Activated CD8-positive, alpha-beta memory T cell treated with anti-CD3 and anti-CD28 coated beads, Interleukin-2, amount 50 U/mL, for 48 hours (primary cell): ENCODE data around the gene MCCD1.
"Not testable (repeated sequence)": the region's sequence is repeated elsewhere in the genome, so short reads cannot be mapped to it uniquely, and the experiment has no call there.

Experiments
- DNase-seq: peaks from one replicate; pipeline ENCODE4 v3.0.0-alpha.2; 2020

Gene MCCD1

DNA sequence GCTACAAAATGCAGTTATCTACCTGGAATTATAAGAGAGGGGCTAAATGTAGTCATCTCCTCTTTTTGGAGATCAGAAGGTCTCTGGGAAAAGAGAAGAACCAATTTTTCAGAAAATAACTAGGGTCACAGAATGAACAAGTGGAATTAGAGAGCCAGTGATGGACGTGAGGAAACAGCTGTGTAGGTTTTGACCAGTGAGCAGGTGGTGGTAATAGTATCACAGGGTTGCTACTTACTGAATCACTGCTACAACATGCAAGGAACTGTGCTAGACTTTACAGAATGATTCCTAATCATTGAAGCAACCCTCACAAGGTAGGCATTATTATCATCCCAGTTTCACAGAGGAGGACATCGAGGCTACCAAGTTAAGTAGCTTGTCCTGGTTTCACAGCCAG lies 15.9 kb downstream of the MCCD1 start:
- DNase-seq = no peak

DNA sequence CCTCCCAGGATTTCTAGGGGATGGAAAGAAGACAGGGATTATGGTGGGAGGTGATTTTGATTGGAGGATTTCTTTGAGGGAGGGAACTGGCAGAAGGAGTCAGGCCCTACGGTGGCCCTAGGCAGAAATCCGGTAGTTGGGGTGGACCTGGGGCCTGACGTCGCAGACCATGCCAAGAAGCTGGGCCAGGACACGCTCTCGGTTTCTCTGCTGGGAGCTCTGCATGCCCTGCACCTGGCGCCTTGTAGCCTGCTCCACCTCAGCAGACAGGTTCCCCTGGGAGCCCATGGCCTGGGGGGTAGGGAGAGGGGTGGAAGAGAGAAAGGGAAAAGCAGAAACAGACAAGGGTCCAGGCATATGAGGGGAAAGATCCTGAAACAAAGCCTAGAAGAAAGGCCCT lies 16.5 kb downstream of the MCCD1 start:
- no peak for DNase-seq

DNA sequence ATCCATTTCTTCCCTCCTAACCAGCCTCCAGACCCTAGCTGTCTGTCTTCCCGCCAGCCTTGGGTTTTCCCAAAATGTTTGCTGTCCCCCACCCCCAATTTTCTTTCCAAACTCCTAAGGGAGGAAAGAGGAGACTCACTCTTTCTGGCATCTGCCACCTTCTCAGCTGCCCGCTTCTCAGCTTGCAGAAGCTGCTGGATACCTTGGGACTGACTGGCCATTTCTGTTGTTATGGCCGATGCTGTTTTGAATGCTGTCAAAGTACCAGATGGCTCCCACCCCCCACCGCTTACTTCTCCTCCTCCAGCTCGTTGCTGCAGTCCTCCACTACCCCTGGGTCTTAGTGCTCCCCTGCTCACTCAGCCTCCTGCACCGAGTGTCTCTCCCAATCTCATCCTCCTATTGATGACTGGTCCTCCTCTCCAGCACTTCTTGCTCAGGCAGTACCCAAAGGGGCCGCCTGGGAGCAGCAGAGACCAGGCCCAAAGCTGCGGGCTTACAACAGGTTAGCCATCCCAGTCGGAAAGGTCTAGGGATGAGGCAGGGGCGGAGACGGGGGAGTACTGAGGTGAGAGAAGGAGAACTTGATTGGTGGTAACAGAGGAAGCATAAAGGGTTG lies 17.7 kb downstream of the MCCD1 start, which contains the start of gene ATP6V1G2:
ATP6V1G2 (minus strand) TSS at position 270 of the 619 bp plus-strand sequence; CDS start at position 221, 49 bp downstream.
- DNase-seq = peak; percentile 92

DNA sequence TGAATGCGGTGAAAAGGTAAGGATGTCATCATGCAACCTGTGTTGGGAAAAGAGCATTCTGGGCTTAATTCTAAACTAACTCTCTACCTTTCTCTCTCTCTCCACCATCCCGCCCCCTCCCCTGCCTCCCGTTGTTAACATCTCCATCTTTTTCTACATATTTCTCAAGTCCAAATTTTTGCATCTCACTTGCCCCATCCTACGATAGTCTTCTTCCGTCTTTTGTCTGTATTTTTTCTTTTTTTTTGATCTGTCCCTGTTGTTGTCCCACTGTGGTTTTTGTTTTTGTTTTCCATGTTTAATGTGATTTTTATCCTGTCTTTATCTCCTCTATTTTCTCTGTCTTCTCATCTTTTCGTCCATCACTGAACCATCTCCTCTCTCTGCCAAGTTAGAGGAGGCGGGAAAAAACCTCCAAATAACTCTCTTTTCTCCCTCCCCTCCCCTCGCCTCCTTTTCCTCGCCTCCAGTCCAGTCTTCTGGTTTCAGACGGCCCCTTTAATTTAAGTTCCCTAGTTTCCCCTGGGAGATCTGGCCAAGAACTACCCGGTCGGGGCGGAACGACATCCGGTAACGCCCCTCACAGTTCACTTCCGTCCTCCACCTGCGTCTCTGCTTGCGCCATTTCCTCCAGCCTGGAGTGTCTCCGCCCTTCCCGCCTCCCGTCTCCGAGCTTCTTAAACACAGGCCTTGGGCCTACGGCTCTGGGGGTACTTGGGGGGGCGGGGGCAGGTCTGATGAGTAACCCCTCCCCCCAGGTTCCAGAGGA lies 18.4 kb downstream of the MCCD1 start, which contains the start of gene NFKBIL1:
NFKBIL1 (plus strand) TSS at position 651 of the 769 bp plus-strand sequence; CDS start at position 738, 87 bp downstream.
- DNase-seq = peak; percentile 91

DNA sequence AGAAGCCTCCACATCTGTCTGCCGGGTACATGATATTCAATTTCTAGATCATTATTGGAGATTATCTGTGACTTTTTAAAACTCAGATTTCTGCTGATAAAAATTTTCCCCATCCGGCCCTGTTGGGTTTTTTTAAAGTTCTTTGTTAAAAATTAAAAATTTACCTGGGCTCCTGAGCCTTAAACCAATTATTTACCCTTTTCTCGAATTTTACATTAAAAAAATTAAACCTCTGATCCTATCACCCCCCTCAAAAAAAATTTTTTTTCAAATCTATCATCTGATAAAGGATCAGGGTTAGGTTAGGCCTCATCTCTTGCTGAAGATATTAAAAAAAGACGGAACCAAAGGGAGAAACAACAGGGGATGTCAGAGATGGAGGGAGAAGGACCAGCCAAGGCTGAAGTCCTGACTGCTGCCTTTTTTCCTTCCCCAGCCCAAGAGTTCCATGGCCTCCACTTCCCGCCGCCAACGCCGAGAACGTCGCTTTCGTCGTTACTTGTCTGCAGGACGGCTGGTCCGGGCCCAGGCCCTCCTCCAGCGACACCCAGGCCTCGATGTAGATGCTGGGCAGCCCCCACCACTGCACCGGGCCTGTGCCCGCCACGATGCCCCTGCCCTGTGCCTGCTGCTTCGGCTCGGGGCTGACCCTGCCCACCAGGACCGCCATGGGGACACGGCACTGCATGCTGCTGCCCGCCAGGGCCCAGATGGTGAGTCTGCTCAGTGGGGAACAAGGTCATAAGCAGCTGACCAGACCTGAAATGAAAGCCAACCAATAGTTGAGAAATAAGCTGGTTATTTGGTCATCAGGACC lies 19.2 kb downstream of the MCCD1 start:
- no peak for DNase-seq

DNA sequence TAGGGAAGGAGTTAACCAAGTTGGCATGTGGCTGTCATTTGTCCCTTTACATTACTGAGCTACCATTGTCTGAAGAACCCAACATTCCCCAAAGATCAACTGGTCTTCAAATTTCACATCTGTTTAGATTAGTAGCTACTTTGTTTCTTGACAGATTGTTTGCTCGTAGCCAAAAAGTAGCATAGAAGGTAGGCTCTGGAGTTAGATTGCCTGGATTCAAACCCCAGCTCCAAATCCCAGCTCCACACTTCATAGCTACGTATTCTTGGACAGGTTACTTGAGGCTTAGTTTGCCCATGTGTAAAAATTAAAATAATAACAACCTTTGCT lies 19.7 kb downstream of the MCCD1 start:
- DNase-seq = no peak

DNA sequence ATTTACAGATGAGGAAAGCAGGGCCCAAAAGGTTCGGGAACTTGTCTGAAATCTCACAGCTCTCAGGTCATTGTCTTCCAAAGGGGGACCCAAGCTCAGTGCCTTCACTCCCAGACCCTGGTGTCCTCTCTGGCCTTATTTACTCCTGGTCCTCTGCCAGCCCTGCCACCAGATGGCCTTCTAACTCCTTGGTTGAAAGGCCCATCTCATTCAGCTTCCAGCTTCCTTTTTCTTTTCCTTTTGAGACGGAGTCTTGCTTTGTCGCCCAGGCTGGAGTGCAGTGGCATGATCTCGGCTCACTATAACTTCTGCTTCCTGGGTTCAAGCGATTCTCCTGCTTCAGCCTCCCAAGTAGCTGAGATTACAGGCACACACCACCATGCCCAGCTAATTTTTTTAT lies 22.6 kb downstream of the MCCD1 start:
- DNase-seq = not testable (repeated sequence)

DNA sequence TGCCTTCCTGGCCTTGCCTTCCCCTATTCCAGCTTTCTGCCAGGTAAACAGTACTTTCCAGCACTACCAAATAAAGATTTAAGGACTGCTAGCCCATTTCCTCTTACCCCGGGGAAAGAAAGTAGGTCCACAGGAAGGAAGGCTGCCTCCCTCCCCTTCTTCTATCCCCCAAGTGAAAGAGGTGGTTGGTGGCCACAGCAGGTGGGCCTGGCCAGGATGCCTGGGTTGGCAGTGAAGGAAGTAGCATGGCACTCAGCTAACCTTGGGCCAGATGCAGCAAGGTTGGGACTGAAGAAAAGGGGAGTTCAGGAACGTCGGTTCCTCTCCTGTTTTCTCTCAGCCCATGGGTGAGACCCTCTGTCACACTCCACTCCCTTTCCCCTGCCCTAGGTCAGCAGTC lies 27.5 kb downstream of the MCCD1 start:
- DNase-seq = no peak

DNA sequence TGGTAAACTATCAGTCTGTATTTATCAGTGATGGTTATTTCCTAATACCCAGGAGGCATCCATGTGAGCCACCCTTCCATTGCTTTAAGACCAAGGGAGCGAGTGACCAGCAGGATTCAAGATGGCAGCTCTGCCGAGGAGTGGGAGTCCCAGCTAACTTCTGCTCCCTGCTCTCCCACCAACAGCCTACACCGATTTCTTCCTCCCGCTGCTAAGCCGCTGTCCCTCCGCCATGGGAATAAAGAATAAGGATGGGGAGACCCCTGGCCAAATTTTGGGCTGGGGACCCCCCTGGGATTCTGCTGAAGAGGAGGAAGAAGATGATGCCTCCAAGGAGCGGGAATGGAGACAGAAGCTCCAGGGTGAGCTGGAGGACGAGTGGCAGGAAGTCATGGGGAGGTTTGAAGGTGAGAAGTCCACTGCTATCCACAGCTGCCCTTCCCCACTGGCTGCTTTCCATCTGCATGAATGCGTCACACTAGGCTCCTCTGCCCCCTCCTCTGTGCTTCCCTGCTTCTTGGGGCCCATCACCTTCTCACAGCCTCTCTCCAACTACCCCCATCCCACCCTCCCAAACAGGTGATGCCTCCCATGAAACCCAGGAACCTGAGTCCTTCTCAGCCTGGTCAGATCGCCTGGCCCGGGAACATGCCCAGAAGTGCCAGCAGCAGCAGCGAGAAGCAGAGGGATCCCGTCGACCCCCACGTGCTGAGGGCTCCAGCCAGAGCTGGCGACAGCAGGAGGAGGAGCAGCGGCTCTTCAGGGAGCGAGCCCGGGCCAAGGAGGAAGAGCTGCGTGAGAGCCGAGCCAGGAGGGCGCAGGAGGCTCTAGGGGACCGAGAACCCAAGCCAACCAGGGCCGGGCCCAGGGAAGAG lies 28.9 kb downstream of the MCCD1 start:
- DNase-seq = no peak

DNA sequence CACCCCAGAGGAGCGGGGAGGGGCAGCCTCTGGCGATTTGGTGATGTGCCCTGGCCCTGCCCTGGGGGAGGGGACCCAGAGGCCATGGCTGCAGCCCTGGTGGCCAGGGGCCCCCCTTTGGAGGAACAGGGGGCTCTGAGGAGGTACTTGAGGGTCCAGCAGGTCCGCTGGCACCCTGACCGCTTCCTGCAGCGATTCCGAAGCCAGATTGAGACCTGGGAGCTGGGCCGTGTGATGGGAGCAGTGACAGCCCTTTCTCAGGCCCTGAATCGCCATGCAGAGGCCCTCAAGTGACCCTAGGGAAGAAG lies 29.5 kb downstream of the MCCD1 start:
- DNase-seq = no peak

DNA sequence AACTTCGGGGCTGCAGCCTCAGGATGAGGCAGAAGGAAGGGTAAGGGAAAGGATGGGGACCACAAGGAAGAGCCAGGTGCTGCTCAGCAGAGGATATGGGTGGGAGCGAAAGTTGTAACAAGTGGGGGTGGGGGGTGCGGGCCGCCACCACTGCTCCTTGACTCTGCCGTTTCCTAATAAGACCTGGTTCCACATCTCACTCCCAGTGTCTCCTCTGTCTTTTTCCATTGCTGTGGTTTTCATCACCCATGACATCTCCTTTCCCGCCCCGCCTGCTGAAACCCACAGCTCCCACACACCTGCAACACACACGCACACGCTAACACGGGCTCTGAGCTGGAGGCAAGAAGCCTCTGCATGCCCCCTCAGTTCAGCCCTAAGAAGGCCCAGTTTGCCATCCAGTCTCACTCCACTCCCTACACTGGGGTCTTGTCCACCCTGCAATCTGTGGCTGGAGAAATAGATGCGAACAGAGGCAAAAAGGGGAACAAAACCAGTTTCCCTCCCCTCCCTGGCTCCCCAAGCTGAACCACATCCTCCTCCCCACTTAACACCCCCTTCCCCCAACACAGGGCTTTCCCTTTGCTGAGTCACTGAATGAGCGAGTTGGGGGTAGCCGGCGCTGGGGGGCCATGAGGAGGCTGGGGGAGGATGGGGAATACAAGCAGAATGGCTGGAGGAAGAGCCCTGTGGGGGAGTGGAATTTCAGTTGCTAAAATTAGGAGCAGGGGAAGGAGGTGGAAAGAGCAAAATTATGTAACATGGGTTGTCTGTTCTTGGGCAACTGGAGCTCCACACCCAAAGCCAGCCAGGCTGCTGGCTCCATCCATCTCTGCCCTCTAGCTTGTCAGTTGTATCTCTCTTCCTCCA lies 30.1 kb downstream of the MCCD1 start:
- DNase-seq = peak; percentile 77

DNA sequence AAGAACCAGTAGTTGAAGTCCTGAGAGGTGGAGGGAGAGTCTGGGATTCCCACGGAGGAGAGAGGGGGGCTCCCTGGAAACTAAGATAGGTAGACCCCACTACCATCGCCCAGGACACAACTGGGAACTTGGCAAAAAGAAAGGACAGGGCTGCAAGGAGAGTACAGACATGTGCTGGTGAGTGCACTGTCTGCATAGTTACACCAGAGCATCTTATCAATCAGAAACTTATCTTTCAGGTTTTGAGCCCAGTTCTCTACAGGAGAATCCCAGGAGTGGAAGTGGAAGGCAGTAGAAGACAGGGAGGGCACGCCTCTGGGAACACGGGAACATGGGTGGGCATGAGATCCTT lies 30.8 kb downstream of the MCCD1 start:
- no peak for DNase-seq

DNA sequence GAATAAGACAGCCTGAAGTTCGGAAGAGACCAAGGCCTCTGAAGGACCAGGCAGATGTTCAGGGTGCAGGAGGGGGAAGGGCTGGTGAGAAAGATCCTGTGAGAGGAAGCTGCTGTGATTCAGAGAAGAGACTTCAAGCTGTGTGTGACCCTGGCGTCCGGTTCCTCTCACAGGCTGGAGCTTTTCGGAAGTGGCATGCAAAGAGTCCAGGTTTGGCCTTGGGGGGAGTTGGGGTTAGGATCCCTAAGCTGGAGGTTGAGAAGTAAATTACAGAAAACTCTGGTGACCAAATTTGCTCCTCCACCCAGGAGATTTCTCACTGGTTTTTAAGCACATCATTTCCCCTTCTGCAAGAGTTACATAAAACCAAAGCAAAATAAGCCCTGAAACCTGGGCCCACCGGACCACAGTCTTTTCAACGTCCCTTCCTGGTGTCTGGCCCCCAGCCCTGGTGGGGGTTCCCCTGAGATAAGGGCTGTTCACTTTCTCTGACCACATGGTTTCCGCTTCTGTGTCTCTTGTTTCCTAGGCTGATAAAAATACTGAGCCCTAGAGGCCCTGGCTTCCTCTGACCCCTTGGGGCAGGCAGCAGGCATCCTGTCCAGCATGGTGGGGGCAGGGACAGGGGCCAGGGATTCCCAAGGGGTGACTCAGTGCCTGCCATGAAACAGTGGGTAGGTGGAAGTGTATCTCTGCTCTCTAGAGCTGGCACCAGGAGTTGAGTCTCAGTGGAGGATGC lies 31.4 kb downstream of the MCCD1 start:
- DNase-seq = peak; percentile 77

DNA sequence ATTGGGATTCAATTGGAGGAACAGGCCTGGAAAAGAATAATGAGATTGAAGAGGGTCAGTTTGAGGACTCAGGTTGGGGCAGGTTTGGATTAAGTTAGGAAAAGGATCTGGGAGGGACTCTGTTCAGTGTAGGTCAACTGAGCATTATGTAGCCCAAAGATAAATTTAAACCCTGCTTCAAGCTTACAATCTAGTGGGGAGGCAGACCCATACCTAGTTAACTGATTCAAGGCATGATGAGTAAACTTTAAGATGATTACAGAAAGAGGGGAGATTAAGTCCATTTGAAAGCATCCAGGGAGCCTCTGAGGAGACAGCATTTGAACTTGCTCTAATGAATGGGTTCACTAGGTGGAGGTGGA lies 31.9 kb downstream of the MCCD1 start:
- no peak for DNase-seq

DNA sequence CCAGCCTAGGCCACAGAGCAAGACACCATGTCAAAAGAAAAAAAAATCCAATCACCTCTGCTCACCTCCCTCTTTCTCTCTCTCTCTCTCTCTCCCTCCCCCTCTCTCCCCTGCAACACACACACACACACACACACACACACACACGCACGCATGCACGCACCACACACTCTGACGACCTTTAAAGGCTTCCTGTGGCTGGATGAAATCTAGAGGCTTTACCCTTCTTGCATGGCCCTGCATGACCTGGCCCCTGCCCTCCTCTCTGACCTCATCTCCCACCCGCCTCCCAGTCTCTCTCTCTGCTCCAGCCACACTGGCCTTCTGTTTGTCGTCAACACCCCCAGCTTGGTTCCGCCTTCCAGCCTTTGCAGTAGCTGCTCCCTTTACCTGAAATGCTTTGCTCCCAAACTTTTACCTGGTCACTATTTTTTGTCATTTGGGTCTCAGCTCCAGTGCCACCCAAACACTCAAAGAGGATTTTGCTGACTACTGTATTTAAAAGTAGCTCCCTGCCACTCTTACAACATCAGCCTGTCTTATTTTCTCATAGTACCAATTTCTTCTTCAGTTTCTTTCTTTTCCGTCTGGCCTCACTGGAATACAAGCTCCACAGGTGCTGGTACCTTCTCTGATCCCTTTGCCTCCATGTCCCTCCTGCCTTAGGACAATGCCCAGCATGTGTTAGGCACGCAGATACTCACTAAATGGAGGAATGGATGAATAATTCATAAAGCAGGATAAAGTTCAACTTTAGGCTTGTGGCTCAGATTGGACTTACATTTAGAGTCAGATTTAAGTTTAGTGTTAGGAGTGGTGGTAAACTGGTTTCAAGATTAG lies 39.0 kb downstream of the MCCD1 start:
- no peak for DNase-seq

DNA sequence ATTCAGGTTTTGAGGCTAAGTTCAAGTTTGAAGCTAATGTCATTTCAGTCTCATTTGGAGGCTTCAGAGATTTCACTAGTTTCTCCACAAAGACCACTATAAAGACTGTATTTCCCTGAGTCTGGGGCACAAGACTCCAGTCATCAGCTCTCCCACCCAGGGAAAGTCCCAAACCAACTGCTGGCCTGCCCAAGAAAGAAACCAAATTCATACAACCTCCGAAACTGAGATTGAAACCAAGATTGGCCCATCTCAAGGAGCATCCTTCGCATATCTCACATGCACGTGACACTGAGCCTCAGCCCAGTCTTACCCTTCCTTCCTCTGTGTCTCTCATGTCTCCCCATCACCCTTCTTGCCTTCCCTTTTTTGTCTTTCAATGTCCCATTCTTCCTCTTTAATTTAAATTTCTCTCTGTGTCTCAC lies 39.8 kb downstream of the MCCD1 start:
- DNase-seq = no peak

DNA sequence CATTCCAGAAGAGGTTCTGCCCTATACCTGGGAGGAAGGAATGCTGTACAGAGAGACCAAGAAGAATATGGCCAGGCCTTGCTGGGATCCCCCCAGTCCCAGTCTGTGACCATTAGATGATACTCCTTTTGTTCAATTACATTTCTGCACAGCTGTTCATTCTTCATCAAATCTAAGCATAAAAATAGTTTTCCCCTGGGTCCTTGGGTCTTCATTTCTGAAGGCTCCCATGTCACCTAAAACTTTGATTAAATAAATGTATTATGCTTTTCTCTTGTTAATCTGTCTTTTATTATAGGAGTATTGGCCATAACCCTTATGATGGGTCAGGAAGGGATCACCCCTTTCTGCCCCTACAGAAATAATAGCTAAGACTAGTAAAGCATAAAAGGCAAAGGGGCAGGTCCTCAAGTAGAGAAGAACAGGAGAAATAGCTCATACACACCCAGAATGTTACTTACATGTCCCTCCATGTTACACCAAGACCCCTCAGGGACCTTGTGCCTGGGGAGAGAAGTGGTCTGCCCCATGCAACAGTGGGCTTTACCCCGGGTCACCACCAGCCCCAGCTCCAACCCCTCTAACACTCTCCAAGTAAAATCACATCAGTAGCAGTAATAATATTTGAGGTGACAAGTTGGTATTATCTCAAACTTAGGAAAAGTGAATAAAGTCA lies 41.2 kb downstream of the MCCD1 start:
- DNase-seq = no peak

DNA sequence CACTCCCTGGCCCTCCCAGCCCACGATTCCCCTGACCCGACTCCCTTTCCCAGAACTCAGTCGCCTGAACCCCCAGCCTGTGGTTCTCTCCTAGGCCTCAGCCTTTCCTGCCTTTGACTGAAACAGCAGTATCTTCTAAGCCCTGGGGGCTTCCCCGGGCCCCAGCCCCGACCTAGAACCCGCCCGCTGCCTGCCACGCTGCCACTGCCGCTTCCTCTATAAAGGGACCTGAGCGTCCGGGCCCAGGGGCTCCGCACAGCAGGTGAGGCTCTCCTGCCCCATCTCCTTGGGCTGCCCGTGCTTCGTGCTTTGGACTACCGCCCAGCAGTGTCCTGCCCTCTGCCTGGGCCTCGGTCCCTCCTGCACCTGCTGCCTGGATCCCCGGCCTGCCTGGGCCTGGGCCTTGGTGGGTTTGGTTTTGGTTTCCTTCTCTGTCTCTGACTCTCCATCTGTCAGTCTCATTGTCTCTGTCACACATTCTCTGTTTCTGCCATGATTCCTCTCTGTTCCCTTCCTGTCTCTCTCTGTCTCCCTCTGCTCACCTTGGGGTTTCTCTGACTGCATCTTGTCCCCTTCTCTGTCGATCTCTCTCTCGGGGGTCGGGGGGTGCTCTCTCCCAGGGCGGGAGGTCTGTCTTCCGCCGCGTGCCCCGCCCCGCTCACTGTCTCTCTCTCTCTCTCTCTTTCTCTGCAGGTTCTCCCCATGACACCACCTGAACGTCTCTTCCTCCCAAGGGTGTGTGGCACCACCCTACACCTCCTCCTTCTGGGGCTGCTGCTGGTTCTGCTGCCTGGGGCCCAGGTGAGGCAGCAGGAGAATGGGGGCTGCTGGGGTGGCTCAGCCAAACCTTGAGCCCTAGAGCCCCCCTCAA lies 43.5 kb downstream of the MCCD1 start, which contains the start of gene LTA:
LTA (plus strand) TSS at position 249 of the 871 bp plus-strand sequence; CDS start at position 703, 454 bp downstream.
- DNase-seq = peak; percentile 92
